Fibroblast of gingiva (primary cell): Measurements from ENCODE around the gene ASIP.
A peak's percentile ranks its signal among the peaks of the same experiment; 100 is the strongest.
"Not testable (repeated sequence)": the region's sequence is repeated elsewhere in the genome, so short reads cannot be mapped to it uniquely, and the experiment has no call there.

ENCODE experiments used
- DNase-seq: peaks from one replicate; pipeline ENCODE4 v3.0.0-alpha.2; 2011; ENCODE audit warnings: low read depth

Gene ASIP

DNA sequence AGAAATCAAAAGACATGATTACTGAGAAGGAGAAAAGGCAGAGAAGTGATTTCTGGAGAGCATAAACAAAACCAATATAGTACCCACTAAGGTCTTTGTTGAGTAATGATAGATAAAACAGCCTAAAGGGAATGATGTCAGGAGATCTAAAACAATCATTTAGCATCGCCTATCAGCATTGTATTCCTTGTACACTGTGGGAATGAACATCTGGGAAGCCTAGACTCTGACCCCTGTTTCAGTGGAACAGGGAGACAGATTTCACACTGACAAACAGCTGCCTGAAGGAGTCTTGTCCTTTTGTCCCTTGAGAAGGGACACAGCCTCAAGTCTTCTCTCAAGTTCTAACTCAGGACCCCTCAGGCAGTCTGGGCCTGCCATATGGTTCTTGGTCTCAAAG, 1.7 kb downstream of the ASIP start:
- no peak for DNase-seq

DNA sequence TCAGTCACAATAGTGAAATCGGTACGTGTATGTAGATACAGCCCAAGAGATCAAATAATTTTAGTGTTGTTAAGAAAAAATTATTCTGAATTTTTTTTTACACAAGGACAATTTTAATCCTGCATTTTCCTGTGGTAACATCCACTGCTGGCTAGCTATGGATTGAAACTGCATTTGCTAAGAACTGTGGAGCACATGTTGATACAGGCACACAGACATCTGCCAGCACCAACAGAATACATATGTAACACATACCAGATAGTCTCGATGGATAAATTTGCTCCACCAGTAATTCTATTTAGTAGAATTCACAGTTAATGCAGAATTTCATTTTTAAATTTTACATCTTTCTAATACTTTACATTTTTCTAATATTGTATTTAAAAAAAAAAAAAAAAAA, 2.2 kb downstream of the ASIP start:
- no peak for DNase-seq

DNA sequence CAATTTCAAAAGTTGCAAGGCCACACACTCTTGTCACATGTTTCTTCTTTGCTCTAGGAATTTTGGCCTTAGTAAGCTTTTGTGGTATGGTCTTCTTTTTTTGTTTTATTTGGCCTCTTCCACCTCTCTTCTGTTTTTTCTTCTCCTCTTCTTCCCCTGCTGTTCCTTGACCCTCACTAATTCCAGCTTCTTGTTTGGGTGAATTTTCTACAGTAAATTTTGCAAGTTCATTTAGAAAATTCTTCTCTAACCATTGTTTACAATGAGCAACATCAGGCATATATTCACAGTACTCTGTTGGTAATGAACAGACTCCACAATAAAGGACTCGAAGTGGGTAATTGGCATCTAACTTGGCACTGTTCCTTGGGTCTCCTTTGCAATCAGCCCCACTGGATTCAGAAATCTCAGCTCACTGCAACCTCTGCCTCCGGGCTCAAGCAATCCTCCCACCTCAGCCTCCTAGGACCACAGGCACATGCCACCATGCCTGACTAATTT, 5.0 kb downstream of the ASIP start:
- peak; percentile 78 for DNase-seq

DNA sequence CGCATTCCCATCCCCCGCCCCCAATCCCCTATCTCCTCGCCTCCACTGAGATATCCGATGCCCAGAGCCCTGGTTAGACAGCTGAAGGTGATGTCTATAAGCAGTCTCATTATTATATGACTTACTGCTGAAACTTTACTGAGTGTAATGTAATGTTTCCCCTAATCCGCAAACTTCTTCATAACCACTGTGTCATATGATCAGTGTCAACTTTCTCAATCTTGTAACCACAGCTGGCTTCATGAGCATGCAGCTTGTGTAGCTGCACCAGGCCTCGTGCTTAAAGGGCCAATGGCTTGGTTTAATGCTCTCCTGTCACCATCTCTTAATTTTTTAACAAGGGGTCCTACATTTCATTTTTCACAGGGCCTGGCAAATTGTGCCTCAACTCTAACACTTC, 8.1 kb downstream of the ASIP start:
- DNase-seq = peak; percentile 80

DNA sequence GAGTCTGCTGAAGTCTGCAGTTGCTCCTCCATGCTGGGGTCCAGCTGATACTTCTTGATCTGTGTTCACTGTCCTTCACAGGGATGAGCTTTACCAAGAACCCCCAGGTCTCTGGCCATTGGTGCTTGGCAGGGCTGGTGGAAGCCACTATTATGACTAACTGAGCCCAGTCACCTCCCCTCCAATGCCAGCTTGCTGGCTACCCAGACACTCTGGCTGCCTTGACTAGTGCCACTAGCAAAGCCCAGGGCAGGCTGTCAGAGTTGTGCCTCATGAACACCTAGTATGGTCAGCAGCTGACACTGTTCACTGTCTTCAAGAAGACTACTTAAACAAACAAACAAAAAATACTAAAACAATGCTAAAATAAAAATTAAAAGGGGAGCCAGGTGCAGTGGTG, 8.8 kb downstream of the ASIP start:
- no peak for DNase-seq

DNA sequence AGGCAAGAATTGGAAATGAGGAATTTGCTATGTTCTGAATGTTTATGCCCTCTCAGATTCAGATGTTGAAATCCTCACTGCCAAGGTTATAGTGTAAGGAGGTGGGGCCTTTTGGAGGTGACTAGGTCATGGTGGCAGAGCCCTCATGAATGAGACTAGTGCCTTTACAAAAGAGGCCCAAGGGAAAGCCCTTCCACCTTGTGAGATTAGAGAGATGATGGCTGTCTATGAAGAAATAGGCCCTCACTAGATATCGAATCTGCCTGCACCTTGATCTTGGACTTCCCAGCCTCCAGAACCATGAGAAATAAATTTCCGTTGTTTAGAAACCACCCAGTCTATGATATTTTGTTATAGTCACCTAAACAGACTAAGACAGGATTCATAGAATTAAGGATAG, 10.4 kb downstream of the ASIP start:
- no peak for DNase-seq

DNA sequence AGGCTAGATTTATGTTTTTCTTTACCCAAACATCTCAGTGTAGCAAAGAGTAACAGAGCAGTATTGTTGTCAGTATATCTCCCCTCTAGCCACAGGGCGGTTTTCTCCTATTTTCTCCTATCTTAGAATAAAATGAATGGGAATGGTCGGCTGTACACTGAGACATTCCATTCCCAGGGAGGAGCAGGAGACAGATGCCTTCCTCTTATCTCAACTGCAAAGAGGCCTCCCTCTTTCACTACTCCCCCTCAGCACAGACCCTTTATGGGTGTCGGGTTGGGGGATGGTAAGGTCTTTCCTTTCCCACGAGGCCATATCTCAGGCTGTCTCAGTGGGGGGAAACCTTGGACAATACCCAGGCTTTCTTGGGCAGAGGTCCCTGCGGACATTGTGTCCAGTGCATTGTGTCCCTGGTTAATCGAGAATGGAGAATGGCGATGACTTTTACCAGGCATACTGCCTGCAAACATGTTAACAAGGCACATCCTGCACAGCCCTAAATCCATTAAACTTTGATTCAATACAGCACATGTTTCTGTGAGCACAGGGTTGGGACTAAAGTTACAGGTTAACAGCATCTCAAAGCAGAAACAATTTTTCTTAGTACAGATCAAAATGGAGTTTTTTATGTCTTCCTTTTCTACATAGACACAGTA, 11.3 kb downstream of the ASIP start:
- DNase-seq = not testable (repeated sequence)

DNA sequence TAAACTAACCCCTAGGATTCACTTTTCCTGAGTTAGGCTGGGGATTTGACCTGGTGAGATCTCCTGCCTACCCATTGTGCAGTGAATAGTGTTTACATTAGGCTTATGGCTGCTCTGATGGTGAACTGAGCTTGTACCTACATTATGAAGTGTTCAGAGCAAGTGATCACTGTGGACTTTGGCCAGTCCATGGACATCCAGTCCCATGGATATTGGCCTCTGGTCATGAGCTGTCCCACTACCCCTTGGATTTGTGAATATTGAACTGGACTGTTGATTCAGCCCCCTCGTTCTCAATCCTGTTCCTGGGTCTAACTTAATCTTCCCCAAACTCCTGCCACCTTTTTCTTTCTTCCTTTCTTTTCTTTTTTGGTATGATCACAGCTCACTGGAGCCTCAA, 13.8 kb downstream of the ASIP start:
- DNase-seq = no peak

DNA sequence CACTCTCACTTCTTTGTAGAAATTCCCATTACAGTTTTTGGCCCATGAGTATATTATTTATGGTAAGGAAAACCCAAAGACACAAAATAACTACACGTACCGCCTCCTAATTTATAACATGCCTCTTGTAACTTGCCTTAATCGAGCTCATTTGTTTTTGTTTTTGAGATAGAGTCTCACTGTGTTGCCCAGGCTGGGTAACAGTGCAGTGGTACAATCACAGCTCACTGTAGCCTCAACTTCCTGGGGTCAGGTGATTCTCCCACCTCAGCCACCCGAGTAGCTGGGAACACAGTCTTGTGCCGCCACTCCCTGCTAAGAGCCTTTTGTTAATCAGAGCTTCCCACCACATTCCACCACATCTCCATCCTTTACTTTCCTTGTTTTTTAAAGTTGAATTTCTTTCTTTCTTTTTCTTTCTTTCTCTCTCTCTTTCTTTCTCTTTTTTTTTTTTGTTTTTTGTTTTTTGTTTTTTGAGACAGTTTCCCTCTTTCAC, 15.5 kb downstream of the ASIP start:
- DNase-seq = no peak

DNA sequence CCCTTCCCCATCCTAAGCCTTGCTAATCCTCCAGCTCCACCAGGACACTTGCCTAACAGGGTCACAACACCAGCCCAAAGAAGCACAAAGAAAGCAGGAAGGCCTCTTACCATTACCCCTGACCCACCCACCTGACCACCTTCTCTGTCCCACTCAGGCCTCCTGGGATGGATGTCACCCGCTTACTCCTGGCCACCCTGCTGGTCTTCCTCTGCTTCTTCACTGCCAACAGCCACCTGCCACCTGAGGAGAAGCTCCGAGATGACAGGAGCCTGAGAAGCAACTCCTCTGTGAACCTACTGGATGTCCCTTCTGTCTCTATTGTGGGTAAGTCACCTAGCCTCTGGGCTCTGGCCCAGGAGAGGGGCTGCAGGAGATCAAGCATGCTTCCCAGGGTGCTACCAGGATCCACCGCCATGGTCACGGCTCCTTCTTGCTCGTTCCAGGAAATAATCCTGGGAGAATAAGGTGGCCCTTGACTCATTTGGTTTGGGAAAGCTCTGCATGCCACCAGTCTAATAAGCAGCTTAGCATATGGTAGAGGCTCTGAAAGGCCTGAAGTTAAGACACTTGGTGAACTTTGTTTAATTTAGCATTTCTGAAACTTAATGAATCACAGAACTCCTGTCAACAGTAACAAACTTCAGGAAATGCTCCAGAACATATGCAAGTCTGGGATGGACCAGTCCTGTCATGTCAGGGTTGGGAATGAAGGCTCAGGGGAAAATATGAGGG, 19.2 kb downstream of the ASIP start:
- peak; percentile 29 for DNase-seq

DNA sequence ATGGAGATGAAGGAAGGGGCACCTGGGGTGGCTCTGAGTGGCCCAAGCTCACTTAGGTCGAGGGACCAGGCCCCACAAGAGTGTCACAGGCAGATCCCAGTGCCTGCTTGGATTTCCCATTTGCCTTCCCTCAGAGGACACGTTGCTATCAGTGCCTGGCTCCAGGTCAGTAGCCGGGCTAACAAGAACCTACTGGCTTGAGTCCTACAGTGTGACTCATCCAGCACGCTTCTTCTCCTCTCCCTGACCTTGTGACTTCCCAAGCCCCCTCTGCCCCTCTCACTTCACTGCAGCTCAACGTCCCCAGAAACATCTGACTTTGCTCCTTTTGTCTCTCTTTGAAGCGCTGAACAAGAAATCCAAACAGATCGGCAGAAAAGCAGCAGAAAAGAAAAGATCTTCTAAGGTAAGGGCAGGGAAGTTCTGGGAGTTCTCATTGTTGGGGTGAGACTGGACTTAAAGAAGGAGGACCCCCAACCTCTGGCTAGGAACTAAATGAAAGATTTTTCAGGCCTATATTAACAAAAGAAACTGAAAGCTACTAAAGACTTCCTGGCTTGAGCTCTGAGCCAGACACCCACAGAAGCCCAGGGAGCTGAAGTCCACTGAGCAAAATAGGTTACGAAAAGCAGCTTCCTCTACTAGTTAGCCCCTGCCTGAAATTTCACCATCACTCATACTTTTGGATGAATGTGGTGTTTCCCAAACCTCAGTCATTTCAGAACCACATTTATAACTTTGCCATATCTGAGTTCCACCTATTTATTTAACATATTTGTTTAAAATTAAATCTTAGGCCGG, 21.5 kb downstream of the ASIP start:
- DNase-seq = peak; percentile 61

DNA sequence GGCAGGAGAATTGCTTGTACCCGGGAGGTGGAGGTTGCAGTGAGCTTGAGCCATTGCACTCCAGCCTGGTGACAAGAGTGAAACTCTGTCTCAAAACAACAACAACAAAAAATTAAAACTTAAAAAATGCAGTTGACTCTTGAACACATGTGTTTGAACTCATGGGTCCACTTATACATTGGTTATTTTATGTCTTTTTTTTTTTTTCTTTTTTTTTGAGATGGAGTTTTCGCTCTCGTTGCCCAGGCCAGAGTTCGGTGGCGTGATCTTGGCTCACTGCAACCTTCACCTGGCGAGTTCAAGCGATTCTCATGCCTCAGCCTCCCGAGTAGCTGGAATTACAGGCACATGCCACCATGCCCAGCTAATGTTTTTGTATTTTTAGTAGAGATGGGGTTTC, 22.2 kb downstream of the ASIP start:
- DNase-seq = not testable (repeated sequence)

DNA sequence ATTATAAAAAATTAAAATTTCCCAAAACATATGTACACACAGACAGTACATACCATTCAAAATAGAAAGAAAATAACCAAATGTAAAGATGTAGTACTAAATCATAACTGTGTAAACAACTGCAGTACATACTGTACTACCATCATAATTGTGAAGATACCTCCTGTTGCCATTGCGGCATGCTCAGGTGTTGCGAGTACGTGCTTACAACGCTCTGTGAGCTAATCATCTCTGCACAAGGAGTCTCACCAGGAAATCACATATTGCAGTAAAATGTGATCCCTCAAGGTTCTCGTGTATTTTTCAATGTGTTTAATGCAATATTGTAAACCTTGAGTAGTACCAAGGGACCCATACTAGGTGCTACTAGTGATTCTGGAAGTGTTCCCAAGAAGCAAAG, 22.9 kb downstream of the ASIP start:
- no peak for DNase-seq

DNA sequence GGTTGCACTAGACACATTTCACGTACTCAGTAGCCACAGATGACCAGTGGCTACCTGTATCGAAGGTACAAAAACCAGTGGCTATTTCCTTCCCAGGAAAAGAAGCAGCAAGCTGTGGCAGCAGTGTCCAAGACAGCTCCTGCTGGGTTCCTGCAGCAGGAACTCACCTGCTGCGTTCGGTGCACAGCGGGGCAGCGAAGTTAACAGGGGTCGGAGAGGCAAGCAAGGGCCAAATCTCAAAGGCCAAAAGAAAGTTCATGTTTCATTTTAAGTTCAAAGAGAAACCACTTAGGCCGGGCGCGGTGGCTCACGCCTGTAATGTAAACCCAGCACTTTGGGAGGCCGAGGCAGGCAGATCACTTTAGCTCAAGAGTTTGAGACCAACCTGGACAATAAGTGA, 26.9 kb downstream of the ASIP start:
- no peak for DNase-seq

DNA sequence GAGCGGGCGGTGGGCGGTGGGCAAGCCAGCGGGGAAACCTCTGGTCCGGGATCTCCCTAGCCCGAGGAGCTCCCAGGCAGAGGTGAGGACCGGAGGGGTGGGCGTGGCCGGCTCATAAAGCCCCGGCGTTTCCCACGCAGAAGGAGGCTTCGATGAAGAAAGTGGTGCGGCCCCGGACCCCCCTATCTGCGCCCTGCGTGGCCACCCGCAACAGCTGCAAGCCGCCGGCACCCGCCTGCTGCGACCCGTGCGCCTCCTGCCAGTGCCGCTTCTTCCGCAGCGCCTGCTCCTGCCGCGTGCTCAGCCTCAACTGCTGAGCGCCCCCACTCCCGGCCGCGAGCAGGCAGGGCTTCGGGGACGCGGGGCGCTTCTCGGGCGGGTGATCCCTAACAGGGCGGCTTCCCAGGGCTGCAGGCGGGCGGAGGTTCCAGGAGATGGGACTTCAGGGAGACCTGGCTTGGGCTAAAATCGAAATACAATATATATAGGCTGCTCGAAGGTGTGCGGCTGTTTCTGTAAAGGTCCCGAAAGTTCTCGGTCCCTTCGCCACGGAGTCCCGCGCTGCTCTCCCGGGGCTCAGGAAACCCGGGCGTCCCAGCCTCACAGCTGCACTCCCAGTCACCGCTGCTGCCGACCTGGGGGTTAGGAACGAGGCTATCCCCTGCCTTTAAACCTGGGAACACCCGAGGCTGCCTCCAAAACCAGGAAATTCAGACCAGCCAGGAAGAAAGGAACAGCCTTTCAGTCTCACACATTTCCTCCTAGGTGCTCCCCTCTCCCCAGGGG, 27.8 kb downstream of the ASIP start:
- peak; percentile 16 for DNase-seq

DNA sequence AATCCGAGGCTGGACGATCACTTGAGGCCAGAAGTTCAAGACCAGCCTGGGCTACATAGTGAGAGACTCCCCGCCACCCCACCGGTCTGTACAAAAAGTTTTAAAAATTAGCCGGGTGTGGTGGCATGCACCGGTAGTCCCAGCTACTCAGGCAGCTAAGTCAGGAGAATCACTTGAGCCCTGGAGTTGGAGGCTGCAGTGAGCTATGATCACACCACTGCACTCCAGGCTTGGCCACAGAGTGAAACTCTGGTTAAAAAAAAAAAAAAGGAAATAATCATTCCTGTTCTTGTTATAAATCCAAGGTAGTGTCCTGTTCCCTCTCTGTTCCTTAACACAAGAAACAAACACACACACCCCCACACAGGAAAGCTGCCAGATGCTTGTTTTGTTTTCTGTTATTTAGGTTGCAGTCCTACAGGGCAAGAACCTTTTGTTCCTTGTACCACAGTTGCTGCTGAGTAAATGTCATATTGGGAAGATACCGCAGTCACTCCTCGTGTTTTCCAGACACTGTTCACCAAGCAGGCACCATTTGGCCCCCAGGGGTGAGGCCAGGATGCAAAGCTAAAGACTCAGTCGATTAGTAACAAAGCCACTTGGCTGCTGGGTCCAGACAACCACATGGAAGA, 28.9 kb downstream of the ASIP start:
- peak; percentile 92 for DNase-seq

DNA sequence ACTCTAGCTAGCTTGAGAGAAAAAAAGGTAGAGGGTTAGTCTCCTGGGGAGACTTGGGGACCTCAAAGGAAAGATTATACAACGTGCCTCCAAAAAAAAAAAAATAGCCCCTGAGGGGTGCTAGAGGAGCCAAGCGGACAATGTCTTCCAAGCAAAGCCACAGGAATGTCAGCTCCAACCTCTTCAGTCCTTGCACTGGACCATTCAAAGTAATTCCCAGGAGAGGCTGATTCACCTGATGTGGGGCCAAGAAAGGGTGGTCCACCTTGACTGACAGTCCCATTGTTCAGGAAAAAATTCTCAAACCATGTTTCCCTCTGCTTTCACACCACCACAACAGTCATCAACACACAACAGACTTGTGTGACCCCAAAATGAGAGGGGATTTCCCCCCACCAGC, 30.7 kb downstream of the ASIP start:
- peak; percentile 87 for DNase-seq

DNA sequence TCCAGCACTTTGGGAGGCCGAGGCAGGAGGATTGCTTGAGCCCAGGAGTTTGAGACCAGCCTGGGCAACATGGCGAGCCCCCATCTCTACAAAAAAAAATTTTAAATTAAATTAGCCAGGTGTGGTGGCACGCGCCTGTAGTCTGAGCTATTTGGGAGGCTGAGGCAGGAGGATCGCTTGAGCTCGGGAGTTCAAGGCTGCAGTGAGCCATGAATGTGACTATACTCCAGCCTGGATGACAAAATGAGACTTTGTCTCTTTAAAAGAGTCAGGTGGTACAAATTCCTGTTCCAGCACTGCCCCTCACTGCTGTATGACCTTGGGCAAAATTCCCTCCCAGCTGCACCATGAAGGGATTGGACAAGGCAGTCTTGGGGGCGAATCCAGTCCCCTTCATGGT, 33.5 kb downstream of the ASIP start:
- no peak for DNase-seq

DNA sequence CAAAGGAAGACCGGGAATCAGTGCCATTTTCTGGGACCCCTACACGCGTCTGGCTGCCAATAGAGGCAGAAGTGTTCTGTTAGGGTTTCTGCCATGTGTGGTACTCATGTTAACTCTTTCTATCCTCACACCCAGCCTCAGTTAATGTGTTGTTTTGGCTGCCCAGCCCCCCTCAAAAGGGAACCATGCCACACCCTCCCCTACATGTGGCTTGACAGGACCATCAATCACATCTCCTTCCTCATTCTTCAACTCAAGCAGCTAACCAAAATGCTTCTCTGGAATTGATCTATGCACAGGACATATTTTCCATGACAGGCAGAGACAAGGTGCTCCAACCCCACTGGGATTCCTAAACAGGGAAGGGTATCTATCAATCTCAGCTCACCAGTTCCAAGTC, 40.0 kb downstream of the ASIP start:
- DNase-seq = no peak

DNA sequence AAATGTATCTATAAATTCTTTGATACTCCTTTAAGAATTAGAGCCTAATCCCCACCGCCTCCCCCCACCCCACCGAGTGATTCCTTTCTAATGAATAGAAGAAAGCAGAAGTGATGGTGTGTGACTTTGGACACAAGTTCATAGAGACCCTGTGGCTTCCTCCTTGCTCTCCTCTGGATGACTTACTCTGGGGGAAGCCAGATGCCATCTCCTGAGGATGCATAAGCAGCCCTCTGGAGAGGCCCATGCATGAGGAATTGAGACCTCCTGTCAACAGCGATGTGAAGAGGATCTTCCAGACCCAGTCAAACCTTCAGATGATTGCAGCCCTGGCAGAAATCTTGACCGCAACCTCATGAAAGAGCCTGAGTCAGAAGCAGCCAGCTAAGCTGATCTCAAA, 40.8 kb downstream of the ASIP start:
- DNase-seq = no peak

DNA sequence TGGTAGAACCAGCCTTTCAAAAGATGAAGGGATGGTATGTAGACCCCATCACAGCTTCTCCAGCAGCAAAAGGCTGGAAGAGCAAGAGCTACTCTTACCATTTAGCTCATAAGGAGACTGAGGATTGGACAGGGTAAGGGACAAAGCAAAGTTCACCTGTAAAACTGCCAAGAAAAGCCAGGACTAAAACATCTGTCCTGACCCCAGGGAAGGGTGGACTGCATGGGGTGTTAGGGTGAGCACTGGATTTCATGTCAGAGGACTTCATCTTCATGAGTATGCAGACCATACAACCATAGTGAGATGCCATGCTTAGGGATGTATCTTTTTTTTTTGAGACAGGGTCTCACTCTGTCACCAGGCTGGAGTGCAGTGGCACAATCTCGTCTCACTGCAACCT, 42.6 kb downstream of the ASIP start:
- DNase-seq = no peak

DNA sequence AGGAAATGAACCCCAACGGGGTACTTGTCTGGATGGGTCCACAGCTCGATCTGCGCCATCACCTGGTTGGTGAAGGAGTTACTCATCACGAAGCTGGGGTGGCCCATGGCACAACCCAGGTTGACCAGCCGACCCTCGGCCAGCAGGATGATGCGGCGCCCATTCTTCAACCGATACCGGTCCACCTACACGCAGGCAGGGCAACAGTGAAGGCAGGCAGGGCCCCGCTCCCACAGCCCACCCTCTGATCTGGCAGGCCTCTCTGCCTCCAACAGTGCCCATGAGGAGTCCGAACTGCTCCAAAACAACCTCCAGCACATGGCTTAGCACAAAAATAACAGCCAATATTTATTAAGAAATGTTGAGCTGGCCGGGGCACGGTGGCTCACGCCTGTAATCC, 44.2 kb downstream of the ASIP start:
- no peak for DNase-seq
